Measurements from ENCODE around the gene PRSS3. TPM values are rescaled to one million over a fixed set of nuclear protein-coding genes. Genes with fewer than 3 reads are reported as not detected.
A peak's percentile ranks its signal among the peaks of the same experiment; 100 is the strongest.
"Not testable (repeated sequence)": the region's sequence is repeated elsewhere in the genome, so short reads cannot be mapped to it uniquely, and the experiment has no call there.

The PRSS3 gene
- total and polyA plus RNA-seq, 4 experiments from 2014 or later: not detected

DNA sequence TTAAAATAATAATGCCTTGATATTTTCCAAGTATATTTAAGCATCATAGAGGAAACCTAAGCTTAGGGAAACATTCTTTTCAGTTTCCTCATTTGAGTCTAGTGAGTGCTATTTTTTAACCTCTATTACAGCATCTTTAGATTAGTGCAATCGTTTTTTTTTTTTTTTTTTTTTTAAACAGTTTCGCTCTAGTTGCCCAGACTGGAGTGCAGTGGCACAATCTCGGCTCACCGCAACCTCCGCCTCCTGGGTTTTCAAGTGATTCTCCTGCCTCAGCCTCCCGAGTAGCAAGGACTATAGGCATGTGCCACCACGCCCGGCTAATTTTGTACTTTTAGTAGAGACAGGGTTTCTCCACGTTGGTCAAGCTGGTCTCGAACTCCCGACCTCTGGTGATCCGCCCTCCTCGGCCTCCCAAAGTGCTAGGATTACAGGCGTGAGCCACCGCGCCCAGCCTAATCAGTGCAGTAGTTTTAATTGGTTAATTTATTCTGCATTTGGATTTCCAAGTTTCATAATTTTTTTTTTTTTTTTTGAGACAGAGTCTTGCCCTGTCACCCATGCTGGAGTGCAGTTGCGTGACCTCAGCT, 34.4 kb downstream of the PRSS3 start:
- H3K4me1 ChIP-seq (ENCODE audit: insufficient read depth, low read length); H3K9me3 Mint-ChIP-seq; H3K27ac ChIP-seq (ENCODE audit: low read depth, low read length); H3K4me3 Mint-ChIP-seq; H3K27ac Mint-ChIP-seq; H3K4me3 ChIP-seq (ENCODE audit: low read length in 2 of 2); DNase-seq; H3K36me3 ChIP-seq (ENCODE audit: insufficient read depth, low read length); H3K9me3 ChIP-seq (ENCODE audit: control insufficient read depth in 1 of 2, low read length in 2 of 2); H3K27me3 Mint-ChIP-seq; H3K27me3 ChIP-seq (ENCODE audit: insufficient read depth, low read length); intact Hi-C loops (cut with micrococcal nuclease); H3K36me3 Mint-ChIP-seq; POLR2A ChIA-PET (ENCODE audit: partially characterized antibody): not testable (repeated sequence)
- CTCF ChIA-PET (ENCODE audit: partially characterized antibody): interaction anchor here (0.7 to 1.4 kb wide), 3 partner anchors 14 to 16 kb away, joined by 3 read pairs; no protein-coding TSS in a partner anchor
- H3K4me1 Mint-ChIP-seq: peaks cover 5 to 14% (median 10%) of the 10 kb centered on the region in 4 donors

DNA sequence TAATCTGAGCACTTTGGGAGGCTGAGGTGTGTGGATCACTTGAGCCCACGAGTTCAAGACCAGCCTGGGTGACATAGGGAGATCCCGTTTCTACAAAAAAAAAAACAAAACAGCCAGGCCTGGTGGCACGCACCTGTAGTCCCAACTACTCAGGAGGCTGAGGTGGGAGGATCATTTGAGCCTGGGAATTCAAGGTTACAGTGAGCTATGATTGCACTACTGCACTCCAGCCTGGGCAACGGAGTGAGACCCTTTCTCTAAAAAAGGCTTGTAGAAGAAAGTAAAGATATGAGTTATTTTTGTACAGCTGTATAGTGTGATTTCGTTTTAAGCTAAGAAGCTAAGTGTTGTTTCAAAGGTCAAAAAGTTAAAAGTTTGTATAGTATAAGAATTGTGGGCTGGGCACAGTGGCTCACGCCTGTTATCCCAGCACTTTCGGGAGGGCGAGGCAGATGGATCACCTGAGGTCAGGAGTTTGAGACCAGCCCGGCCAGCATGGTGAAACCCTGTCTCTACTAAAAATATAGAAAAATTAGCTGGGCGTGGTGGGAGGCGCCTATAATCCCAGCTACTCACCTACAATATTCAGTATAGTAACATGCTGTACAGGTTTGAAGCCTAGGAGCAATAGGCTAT, 40.4 kb downstream of the PRSS3 start:
- Mint-ChIP-seq H3K27ac (peak overlapping the region in 4 of 7 donors; percentile 13 to 59 (median 48)), H3K4me3 (no peak overlapping the region), H3K9me3 (no peaks in the 10 kb centered on the region), H3K4me1 (peaks cover 22 to 42% (median 35%) of the 10 kb centered on the region in 4 donors), H3K27me3 (no peaks in the 10 kb centered on the region), H3K36me3 (peaks cover 0 to 2% of the 10 kb centered on the region in 2 donors)
- Histone ChIP-seq H3K27ac (ENCODE audit: low read depth, low read length) (no peak overlapping the region), H3K9me3 (ENCODE audit: control insufficient read depth in 1 of 2, low read length in 2 of 2) (no peaks in the 10 kb centered on the region), H3K4me1 (ENCODE audit: insufficient read depth, low read length) (peaks cover 6% of the 10 kb centered on the region), H3K4me3 (ENCODE audit: low read length in 2 of 2) (no peak overlapping the region), H3K36me3 (ENCODE audit: insufficient read depth, low read length) (no peaks in the 10 kb centered on the region), H3K27me3 (ENCODE audit: insufficient read depth, low read length) (no peaks in the 10 kb centered on the region)
- DNase-seq: no peak
- intact Hi-C loops (cut with micrococcal nuclease): no loop called here
- POLR2A ChIA-PET (ENCODE audit: partially characterized antibody): no interaction called here
- CTCF ChIA-PET (ENCODE audit: partially characterized antibody): interaction anchor here (0.8 to 8.3 kb wide), 2 partner anchors 12 to 21 kb away, joined by 5 to 42 read pairs; no protein-coding TSS in a partner anchor

GRCh38 chr9:33836261-33836660, 40.9 kb downstream of the PRSS3 start:
- H3K36me3 Mint-ChIP-seq; H3K27me3 Mint-ChIP-seq; H3K4me3 Mint-ChIP-seq; H3K36me3 ChIP-seq (ENCODE audit: insufficient read depth, low read length); intact Hi-C loops (cut with micrococcal nuclease); H3K27me3 ChIP-seq (ENCODE audit: insufficient read depth, low read length); H3K27ac ChIP-seq (ENCODE audit: low read depth, low read length); H3K9me3 ChIP-seq (ENCODE audit: control insufficient read depth in 1 of 2, low read length in 2 of 2); H3K4me3 ChIP-seq (ENCODE audit: low read length in 2 of 2); DNase-seq; POLR2A ChIA-PET (ENCODE audit: partially characterized antibody); H3K9me3 Mint-ChIP-seq; H3K4me1 ChIP-seq (ENCODE audit: insufficient read depth, low read length): not testable (repeated sequence)
- CTCF ChIA-PET (ENCODE audit: partially characterized antibody): interaction anchor here (0.8 to 8.3 kb wide), 2 partner anchors 12 to 21 kb away, joined by 5 to 42 read pairs; no protein-coding TSS in a partner anchor
- Mint-ChIP-seq H3K27ac (peak overlapping the region in 2 of 7 donors; percentile 55 to 59), H3K4me1 (peaks cover 23 to 44% (median 36%) of the 10 kb centered on the region in 4 donors)

DNA sequence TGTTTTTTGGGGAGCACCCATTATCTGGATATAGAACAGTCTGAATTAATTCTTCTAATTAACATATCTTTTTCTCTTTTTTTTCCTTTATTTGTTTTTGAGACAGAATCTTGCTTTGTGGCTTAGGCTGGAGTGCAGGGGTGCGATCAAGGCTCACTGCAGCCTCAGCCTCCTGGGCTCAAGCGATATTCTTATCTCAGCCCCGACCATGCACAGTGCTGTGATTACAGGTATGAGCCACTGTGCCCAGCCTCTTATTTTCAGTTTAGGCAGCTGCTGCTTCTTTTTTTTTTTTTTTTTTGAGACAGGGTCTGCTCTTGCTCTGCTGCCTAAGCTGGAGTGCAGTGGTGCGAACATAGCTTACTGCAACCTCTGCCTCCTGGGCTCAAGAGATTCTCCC, 41.8 kb downstream of the PRSS3 start:
- no peaks in the 10 kb centered on the region for H3K36me3 ChIP-seq (ENCODE audit: insufficient read depth, low read length)
- H3K27ac ChIP-seq (ENCODE audit: low read depth, low read length): no peak overlapping the region
- DNase-seq: no peak
- no peaks in the 10 kb centered on the region for H3K27me3 Mint-ChIP-seq
- H3K4me3 ChIP-seq (ENCODE audit: low read length in 2 of 2): no peak overlapping the region
- H3K4me1 ChIP-seq (ENCODE audit: insufficient read depth, low read length): peaks cover 11% of the 10 kb centered on the region
- ChIA-PET CTCF (ENCODE audit: partially characterized antibody) (interaction anchor here (8.3 kb wide), 1 partner anchor 22 kb away, joined by 42 read pairs; no protein-coding TSS in a partner anchor), POLR2A (ENCODE audit: partially characterized antibody) (interaction anchor here (0.6 kb wide), 2 partner anchors 66 to 640 kb away, joined by 3 read pairs; no protein-coding TSS in a partner anchor)
- intact Hi-C loops (cut with micrococcal nuclease): no loop called here
- no peaks in the 10 kb centered on the region for H3K9me3 Mint-ChIP-seq
- H3K36me3 Mint-ChIP-seq: peaks cover 0 to 2% of the 10 kb centered on the region in 2 donors
- no peak overlapping the region for H3K4me3 Mint-ChIP-seq
- H3K27ac Mint-ChIP-seq: peak overlapping the region in 1 of 7 donors; percentile 64
- H3K27me3 ChIP-seq (ENCODE audit: insufficient read depth, low read length): no peaks in the 10 kb centered on the region
- peaks cover 27 to 52% (median 42%) of the 10 kb centered on the region in 4 donors for H3K4me1 Mint-ChIP-seq
- no peaks in the 10 kb centered on the region for H3K9me3 ChIP-seq (ENCODE audit: control insufficient read depth in 1 of 2, low read length in 2 of 2)

GRCh38 chr9:33840381-33840780, 45.0 kb downstream of the PRSS3 start:
- ChIA-PET POLR2A (ENCODE audit: partially characterized antibody) (no interaction called here), CTCF (ENCODE audit: partially characterized antibody) (interaction anchor here (1.1 to 8.3 kb wide), 3 partner anchors 10 to 26 kb away, joined by 4 to 42 read pairs (median 6); no protein-coding TSS in a partner anchor)
- no peak overlapping the region for H3K4me3 Mint-ChIP-seq
- peaks cover 0 to 2% of the 10 kb centered on the region in 2 donors for H3K36me3 Mint-ChIP-seq
- no peaks in the 10 kb centered on the region for H3K27me3 Mint-ChIP-seq
- H3K9me3 Mint-ChIP-seq: no peaks in the 10 kb centered on the region
- Histone ChIP-seq H3K36me3 (ENCODE audit: insufficient read depth, low read length) (no peaks in the 10 kb centered on the region), H3K4me3 (ENCODE audit: low read length in 2 of 2) (no peak overlapping the region), H3K27me3 (ENCODE audit: insufficient read depth, low read length) (no peaks in the 10 kb centered on the region), H3K4me1 (ENCODE audit: insufficient read depth, low read length) (peaks cover 22% of the 10 kb centered on the region), H3K9me3 (ENCODE audit: control insufficient read depth in 1 of 2, low read length in 2 of 2) (no peaks in the 10 kb centered on the region), H3K27ac (ENCODE audit: low read depth, low read length) (no peak overlapping the region)
- peaks cover 27 to 60% (median 44%) of the 10 kb centered on the region in 4 donors for H3K4me1 Mint-ChIP-seq
- intact Hi-C loops (cut with micrococcal nuclease): no loop called here
- DNase-seq: no peak
- peak overlapping the region in 4 of 7 donors; percentile 5 to 58 (median 53) for H3K27ac Mint-ChIP-seq

- no peaks in the 10 kb centered on the region for H3K36me3 ChIP-seq (ENCODE audit: insufficient read depth, low read length)
- Mint-ChIP-seq H3K27ac (peak overlapping the region in 5 of 7 donors; percentile 21 to 73 (median 36)), H3K4me3 (peak overlapping the region in 1 of 8 donors; percentile 13), H3K27me3 (no peaks in the 10 kb centered on the region), H3K9me3 (no peaks in the 10 kb centered on the region), H3K4me1 (peaks cover 26 to 74% (median 49%) of the 10 kb centered on the region in 4 donors), H3K36me3 (peaks cover 0 to 3% of the 10 kb centered on the region in 2 donors)
- ChIA-PET POLR2A (ENCODE audit: partially characterized antibody) (interaction anchor here (1.5 kb wide), 1 partner anchor 25 kb away, joined by 4 read pairs; no protein-coding TSS in a partner anchor), CTCF (ENCODE audit: partially characterized antibody) (interaction anchor here (1.0 to 17.4 kb wide), 4 partner anchors 9 to 31 kb away, joined by 3 to 318 read pairs (median 3); partner anchors contain the start of gene UBE2R2)
- no peak overlapping the region for H3K27ac ChIP-seq (ENCODE audit: low read depth, low read length)
- no peaks in the 10 kb centered on the region for H3K9me3 ChIP-seq (ENCODE audit: control insufficient read depth in 1 of 2, low read length in 2 of 2)
- H3K27me3 ChIP-seq (ENCODE audit: insufficient read depth, low read length): no peaks in the 10 kb centered on the region
- no peak overlapping the region for H3K4me3 ChIP-seq (ENCODE audit: low read length in 2 of 2)
- DNase-seq: no peak
- peaks cover 42% of the 10 kb centered on the region for H3K4me1 ChIP-seq (ENCODE audit: insufficient read depth, low read length)
- intact Hi-C loops (cut with micrococcal nuclease): no loop called here
These were observed 48.1 kb downstream of the PRSS3 start for GRCh38 chr9:33843312-33843961.

- H3K27me3 ChIP-seq (ENCODE audit: insufficient read depth, low read length): no peaks in the 10 kb centered on the region
- ChIA-PET POLR2A (ENCODE audit: partially characterized antibody) (no interaction called here), CTCF (ENCODE audit: partially characterized antibody) (interaction anchor here (1.2 to 17.4 kb wide), 2 partner anchors 8 to 34 kb away, joined by 3 to 318 read pairs; partner anchors contain the start of gene UBE2R2)
- Mint-ChIP-seq H3K27ac (peak overlapping the region in 2 of 7 donors; percentile 29 to 60), H3K36me3 (peaks cover 0 to 2% of the 10 kb centered on the region in 2 donors), H3K4me1 (peaks cover 30 to 67% (median 50%) of the 10 kb centered on the region in 4 donors), H3K4me3 (peak overlapping the region in 1 of 8 donors; percentile 25), H3K9me3 (no peaks in the 10 kb centered on the region), H3K27me3 (no peaks in the 10 kb centered on the region)
- no peak overlapping the region for H3K27ac ChIP-seq (ENCODE audit: low read depth, low read length)
- no peak overlapping the region for H3K4me3 ChIP-seq (ENCODE audit: low read length in 2 of 2)
- no peaks in the 10 kb centered on the region for H3K9me3 ChIP-seq (ENCODE audit: control insufficient read depth in 1 of 2, low read length in 2 of 2)
- intact Hi-C loops (cut with micrococcal nuclease): no loop called here
- H3K36me3 ChIP-seq (ENCODE audit: insufficient read depth, low read length): no peaks in the 10 kb centered on the region
- no peak for DNase-seq
- peaks cover 61% of the 10 kb centered on the region for H3K4me1 ChIP-seq (ENCODE audit: insufficient read depth, low read length)
These were observed 50.9 kb downstream of the PRSS3 start for GRCh38 chr9:33846231-33846630.
